CD14-positive monocyte (primary cell): ENCODE measurements around the gene SLC9A9. TPM values are rescaled to one million over a fixed set of nuclear protein-coding genes. Genes with fewer than 3 reads are reported as not detected.

ENCODE experiments used
- DNase-seq, 3 donors: peaks; one replicate each; pipeline ENCODE4 v3.0.0-alpha.2; 2011 to 2022
- H2AFZ ChIP-seq: 2 replicates; pipeline ENCODE4 v1.6.0; 2012; ENCODE audit warnings: mild to moderate bottlenecking, low read depth, low read length, inconsistent platforms; ENCODE audit not compliant: insufficient read depth, poor library complexity, severe bottlenecking
- H3K27ac ChIP-seq, 2 donors: 1 replicate in 1 of 2; 2 replicates in 1 of 2; pipeline ENCODE4 v1.5.1; 2012 to 2013; ENCODE audit warnings: low read length in 2 of 2, control low read depth in 1 of 2, inconsistent platforms in 1 of 2, low read depth in 1 of 2, mild to moderate bottlenecking in 1 of 2
- H3K27me3 ChIP-seq, 2 donors: one replicate each; pipeline versions ENCODE4 v1.6.0 to v1.6.1; 2011 to 2013; ENCODE audit warnings: low read length in 2 of 2; ENCODE audit not compliant: control insufficient read depth in 2 of 2, insufficient read depth in 2 of 2
- H3K36me3 ChIP-seq, 2 donors: replicated peaks in 1 of 2; 1 replicate in 1 of 2; 2 replicates in 1 of 2; pipeline versions ENCODE4 v1.5.1 to v1.6.1; 2012 to 2013; ENCODE audit warnings: low read length in 2 of 2, control low read depth in 1 of 2, inconsistent platforms in 1 of 2, mild to moderate bottlenecking in 1 of 2; ENCODE audit not compliant: insufficient read depth in 2 of 2, control insufficient read depth in 1 of 2
- H3K4me1 ChIP-seq, 2 donors: 1 replicate in 1 of 2; 2 replicates in 1 of 2; pipeline versions ENCODE4 v1.5.1 to v1.6.1; 2012 to 2013; ENCODE audit warnings: low read length in 2 of 2, control low read depth in 1 of 2, inconsistent platforms in 1 of 2, mild to moderate bottlenecking in 1 of 2, moderate library complexity in 1 of 2; ENCODE audit not compliant: insufficient read depth in 2 of 2, control insufficient read depth in 1 of 2
- H3K4me2 ChIP-seq: replicated peaks from 2 replicates; pipeline ENCODE3; 2012; ENCODE audit warnings: low read length, moderate library complexity, mild to moderate bottlenecking; ENCODE audit not compliant: poor library complexity, severe bottlenecking; ENCODE audit errors: extremely low read depth
- H3K4me3 ChIP-seq, 3 experiments: fragments of 200-600 bp in 1 of 3; sonication (generic) in 1 of 3; replicated peaks in 1 of 3; 1 replicate in 2 of 3; 2 replicates in 1 of 3; pipeline ENCODE4 v1.5.1; 2011 to 2013; ENCODE audit warnings: low read length in 3 of 3, mild to moderate bottlenecking in 3 of 3, control low read depth in 2 of 3, low read depth in 2 of 3, inconsistent platforms in 1 of 3, moderate library complexity in 1 of 3
- H3K79me2 ChIP-seq: 2 replicates; pipeline ENCODE4 v1.6.0; 2012; ENCODE audit warnings: mild to moderate bottlenecking, control low read depth, inconsistent platforms, low read length, moderate library complexity; ENCODE audit not compliant: insufficient read depth
- H3K9ac ChIP-seq: 2 replicates; pipeline ENCODE4 v1.6.0; 2017; ENCODE audit warnings: low read length, mild to moderate bottlenecking; ENCODE audit not compliant: insufficient read depth, poor library complexity, severe bottlenecking
- H3K9me3 ChIP-seq, 2 donors: replicated peaks in 1 of 2; 1 replicate in 1 of 2; 2 replicates in 1 of 2; pipeline versions ENCODE4 v1.5.1 to v1.6.1; 2012 to 2013; ENCODE audit warnings: low read length in 2 of 2, control low read depth in 1 of 2; ENCODE audit not compliant: control insufficient read depth in 1 of 2, insufficient read depth in 1 of 2
- H4K20me1 ChIP-seq: 2 replicates; pipeline ENCODE4 v1.6.0; 2012; ENCODE audit warnings: mild to moderate bottlenecking, low read length, control low read depth, moderate library complexity; ENCODE audit not compliant: insufficient read depth
- H3K27ac Mint-ChIP-seq, 7 donors: one replicate each; pipeline ENCODE4 v1.8.0; 2020; ENCODE audit warnings: mild to moderate bottlenecking in 7 of 7, mixed read lengths in 7 of 7, moderate library complexity in 6 of 7, inconsistent platforms in 2 of 7
- H3K27me3 Mint-ChIP-seq, 3 donors: one replicate each; pipeline ENCODE4 v1.8.0; 2021 to 2022; ENCODE audit warnings: low read depth in 3 of 3, mild to moderate bottlenecking in 3 of 3, mixed read lengths in 3 of 3, moderate library complexity in 3 of 3, inconsistent platforms in 1 of 3
- H3K36me3 Mint-ChIP-seq, 2 donors: one replicate each; pipeline ENCODE4 v1.8.0; 2020; ENCODE audit warnings: mixed read lengths in 2 of 2, inconsistent platforms in 1 of 2, mild to moderate bottlenecking in 1 of 2
- H3K4me1 Mint-ChIP-seq: one replicate; pipeline ENCODE4 v1.8.0; 2020; ENCODE audit warnings: mild to moderate bottlenecking, mixed read lengths
- H3K4me3 Mint-ChIP-seq, 2 donors: one replicate each; pipeline ENCODE4 v1.8.0; 2020; ENCODE audit warnings: mild to moderate bottlenecking in 2 of 2, mixed read lengths in 2 of 2, moderate library complexity in 1 of 2
- H3K9me3 Mint-ChIP-seq, 7 donors: one replicate each; pipeline ENCODE4 v1.8.0; 2020 to 2022; ENCODE audit warnings: mixed read lengths in 7 of 7, mild to moderate bottlenecking in 6 of 7, moderate library complexity in 6 of 7, inconsistent platforms in 2 of 7
- CTCF ChIP-seq: fragments of 200-600 bp; IDR thresholded peaks from one replicate; pipeline ENCODE4 v1.8.0; 2022; ENCODE audit warnings: antibody characterized with exemption, mild to moderate bottlenecking
- WGBS: methylation state at CpG from one replicate; pipeline ENCODE4 v1.1.5; 2013; ENCODE audit warnings: missing lambda C conversion rate; ENCODE audit not compliant: insufficient coverage; 5-methylcytosine and 5-hydroxymethylcytosine counted together
- intact Hi-C, 2 donors: fragments of 100-400 bp; cut with micrococcal nuclease; formaldehyde crosslinking; loops; one replicate each; pipeline versions ENCODE4 v1.15.0 to v1.15.1; 2023
- polyA plus RNA-seq, 3 donors: library from polyadenylated mRNA; depleted of rRNA in 1 of 3; unstranded in 2 of 3; stranded (reverse) in 1 of 3; fragments of 300-500 nt in 2 of 3; fragments of >200 nt in 1 of 3; fragmentation: Illumina TruSeq in 2 of 3; gene quantifications; 1 replicate in 2 of 3; 2 replicates in 1 of 3; pipeline ENCODE4 v1.2.3, GENCODE V29; 2012 to 2021

Gene SLC9A9
- polyA plus RNA-seq, 3 donors = 14.1 to 32.8 (median 27.0) TPM

GRCh38 chr3:143757691-143758090, 90.6 kb downstream of the SLC9A9 start:
- no peak overlapping the region for H3K9ac ChIP-seq
- no CpG with 5 or more reads among the region's 4 CpGs for WGBS
- H2AFZ ChIP-seq = no peak overlapping the region
- peaks cover 32% of the 10 kb centered on the region for H4K20me1 ChIP-seq
- H3K4me3 ChIP-seq = no peak overlapping the region
- no peaks in the 10 kb centered on the region for H3K36me3 Mint-ChIP-seq
- peaks cover 2 to 7% (median 3%) of the 10 kb centered on the region in 7 donors for H3K9me3 Mint-ChIP-seq
- H3K27ac ChIP-seq = no peak overlapping the region
- H3K4me1 Mint-ChIP-seq = peaks cover 2% of the 10 kb centered on the region
- H3K27ac Mint-ChIP-seq = no peak overlapping the region
- no peaks in the 10 kb centered on the region for H3K36me3 ChIP-seq
- H3K27me3 ChIP-seq = no peaks in the 10 kb centered on the region
- no peaks in the 10 kb centered on the region for H3K9me3 ChIP-seq
- no peak for TF ChIP-seq CTCF
- no peak for DNase-seq
- intact Hi-C loops = no loop called here
- H3K4me2 ChIP-seq = no peak overlapping the region
- no peaks in the 10 kb centered on the region for H3K4me1 ChIP-seq
- H3K27me3 Mint-ChIP-seq = peaks cover 0 to 2% (median 0%) of the 10 kb centered on the region in 3 donors
- no peaks in the 10 kb centered on the region for H3K79me2 ChIP-seq
- H3K4me3 Mint-ChIP-seq = no peak overlapping the region

- Mint-ChIP-seq H3K36me3 (no peaks in the 10 kb centered on the region), H3K4me1 (peaks cover 16% of the 10 kb centered on the region), H3K27me3 (no peaks in the 10 kb centered on the region), H3K27ac (no peak overlapping the region), H3K4me3 (no peak overlapping the region), H3K9me3 (peaks cover 0 to 3% (median 2%) of the 10 kb centered on the region in 7 donors)
- Histone ChIP-seq H3K36me3 (no peaks in the 10 kb centered on the region), H3K27me3 (no peaks in the 10 kb centered on the region), H3K9ac (no peak overlapping the region), H3K4me2 (no peak overlapping the region), H2AFZ (no peak overlapping the region), H3K79me2 (no peaks in the 10 kb centered on the region), H3K27ac (no peak overlapping the region), H3K9me3 (no peaks in the 10 kb centered on the region), H3K4me3 (no peak overlapping the region), H4K20me1 (peaks cover 48% of the 10 kb centered on the region), H3K4me1 (peaks cover 7 to 8% of the 10 kb centered on the region in 2 donors)
- DNase-seq = no peak
- intact Hi-C loops = no loop called here
- WGBS = 89% methylated on average over 1 of the region's 2 CpGs
- no peak for TF ChIP-seq CTCF
Observed at GRCh38 chr3:143755978-143756377, 92.3 kb downstream of the SLC9A9 start.
